Measurements from ENCODE around the gene CNOT8. TPM values are rescaled to one million over a fixed set of nuclear protein-coding genes. Genes with fewer than 3 reads are reported as not detected.
"Not testable (repeated sequence)": the region's sequence is repeated elsewhere in the genome, so short reads cannot be mapped to it uniquely, and the experiment has no call there.

CNOT8 gene
- total RNA-seq, 1 experiment from 2014 or later = 57.9 TPM

- no peak for DNase-seq (ENCODE audit: low spot score)
These were observed 7.2 kb downstream of the CNOT8 start for GRCh38 chr5:154865466-154866184.

DNA sequence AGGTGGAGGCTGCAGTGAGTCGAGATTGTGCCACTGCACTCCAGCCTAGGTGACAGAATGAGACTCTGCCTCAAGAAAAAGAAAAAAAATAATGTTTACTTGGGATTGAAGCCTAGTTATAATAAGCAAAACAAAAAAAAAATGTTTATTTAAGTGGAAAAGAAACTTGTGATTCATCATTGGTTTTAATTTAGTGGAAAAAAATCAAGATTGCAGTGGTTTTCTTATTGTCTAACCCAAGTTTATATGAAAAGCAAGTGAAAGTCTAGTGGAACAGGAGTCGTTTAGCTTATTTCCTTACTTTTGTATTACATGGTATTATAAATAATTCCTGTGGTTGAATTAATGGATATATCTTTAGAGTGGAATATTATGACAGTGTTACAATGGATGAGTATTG is 8.4 kb downstream of the CNOT8 start:
- DNase-seq (ENCODE audit: low spot score) = no peak

- DNase-seq (ENCODE audit: low spot score) = no peak
These were observed 10.3 kb downstream of the CNOT8 start for GRCh38 chr5:154868702-154869101.

- DNase-seq (ENCODE audit: low spot score) = no peak
These were observed 13.3 kb downstream of the CNOT8 start for GRCh38 chr5:154871734-154872133.

DNA sequence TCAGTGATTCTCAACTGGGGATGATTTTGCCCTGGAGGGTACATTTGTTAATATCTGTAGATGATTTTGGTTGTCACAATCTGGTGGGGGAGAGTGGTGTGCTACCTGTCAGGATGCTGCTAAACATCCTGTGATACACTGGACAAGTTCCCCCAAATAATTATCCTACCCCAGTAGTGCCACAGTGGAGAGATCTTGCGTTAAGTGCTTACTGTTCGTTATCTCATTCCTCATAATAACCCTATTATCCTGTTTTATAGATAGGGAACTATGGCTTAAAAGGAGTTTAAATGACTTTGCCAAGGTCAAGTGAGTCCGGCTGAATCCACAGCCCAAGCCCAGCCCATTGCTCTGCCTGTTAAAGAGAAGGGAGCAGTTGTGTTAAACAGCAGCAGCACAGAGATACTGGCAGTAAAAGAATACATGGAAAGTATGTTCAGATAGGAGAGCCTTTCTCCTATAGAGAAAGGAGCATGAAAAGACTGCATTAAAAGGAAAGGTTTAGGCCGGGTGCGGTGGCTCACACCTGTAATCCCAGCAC is 15.4 kb downstream of the CNOT8 start:
- no peak for DNase-seq (ENCODE audit: low spot score)

DNA sequence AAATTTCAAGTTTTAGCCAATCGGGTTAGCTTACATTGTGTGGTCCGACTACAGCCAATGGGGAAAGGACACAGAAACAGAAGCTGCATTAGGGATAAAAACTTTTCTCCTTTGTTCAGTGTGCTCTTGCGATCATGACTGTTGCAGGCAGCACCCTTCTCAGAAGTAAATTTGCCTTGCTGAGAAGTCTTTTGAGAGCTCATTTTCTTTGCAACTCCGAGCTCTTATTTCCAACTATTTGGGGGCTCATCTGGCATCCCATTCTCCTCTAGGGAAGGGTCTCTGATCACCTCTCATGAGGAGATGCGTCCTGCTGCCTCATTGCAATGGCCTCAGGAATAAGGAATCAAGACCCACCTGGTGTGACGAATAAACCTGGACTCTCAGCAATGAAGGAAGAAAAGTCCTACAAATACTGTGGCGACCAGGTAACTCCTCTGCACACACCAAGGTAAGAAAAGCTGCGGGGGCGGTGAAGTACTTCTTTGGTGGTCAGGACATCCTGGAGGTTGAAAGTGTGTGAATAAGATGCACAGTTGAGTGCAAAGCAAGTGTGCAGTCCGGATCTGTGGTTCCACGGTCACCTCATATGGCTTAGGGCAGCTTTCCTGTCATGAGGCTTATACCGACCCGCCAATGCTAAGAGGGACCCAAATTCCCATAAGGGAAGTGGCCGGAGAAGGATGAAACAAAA is 20.4 kb downstream of the CNOT8 start:
- DNase-seq (ENCODE audit: low spot score) = no peak

- no peak for DNase-seq (ENCODE audit: low spot score)
These were observed 23.6 kb downstream of the CNOT8 start for GRCh38 chr5:154881986-154882385.

- no peak for DNase-seq (ENCODE audit: low spot score)
These were observed 26.0 kb downstream of the CNOT8 start for GRCh38 chr5:154884424-154884823.

GRCh38 chr5:154885439-154885838 is 27.0 kb downstream of the CNOT8 start:
- no peak for DNase-seq (ENCODE audit: low spot score)

- no peak for DNase-seq (ENCODE audit: low spot score)
These were observed 33.9 kb downstream of the CNOT8 start for GRCh38 chr5:154892369-154892771.

GRCh38 chr5:154893381-154893780 is 35.0 kb downstream of the CNOT8 start:
- no peak for DNase-seq (ENCODE audit: low spot score)

- no peak for DNase-seq (ENCODE audit: low spot score)
These were observed 37.5 kb downstream of the CNOT8 start for GRCh38 chr5:154895606-154896561.

DNA sequence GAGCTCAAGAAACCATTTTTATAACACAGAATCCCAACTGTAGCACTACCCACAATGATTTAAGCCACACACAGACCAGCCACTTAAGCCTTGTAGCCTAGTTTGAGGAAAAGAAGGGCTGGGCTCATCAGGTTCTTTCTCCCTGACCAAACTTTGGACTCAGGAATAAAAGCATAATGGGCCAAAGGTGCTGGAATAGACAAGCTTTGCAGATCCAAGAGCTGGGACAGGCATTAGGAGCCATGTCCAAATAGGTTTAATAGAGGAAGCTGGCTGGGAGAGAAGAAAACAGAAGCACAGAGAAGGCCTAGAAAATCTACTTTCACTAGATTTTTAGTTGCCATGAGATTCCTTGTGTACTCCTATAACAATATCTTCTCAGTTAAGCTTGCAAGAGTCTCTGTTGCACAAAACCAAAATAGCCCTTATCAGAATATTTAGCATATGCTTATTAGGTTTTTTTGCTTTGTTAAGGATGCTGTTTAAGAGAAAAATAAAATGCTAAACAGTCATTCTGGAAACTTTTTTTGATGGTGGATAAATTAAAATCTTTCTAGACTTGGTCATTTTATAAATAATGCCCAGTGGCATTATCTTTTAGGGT is 38.2 kb downstream of the CNOT8 start:
- DNase-seq (ENCODE audit: low spot score) = no peak

DNA sequence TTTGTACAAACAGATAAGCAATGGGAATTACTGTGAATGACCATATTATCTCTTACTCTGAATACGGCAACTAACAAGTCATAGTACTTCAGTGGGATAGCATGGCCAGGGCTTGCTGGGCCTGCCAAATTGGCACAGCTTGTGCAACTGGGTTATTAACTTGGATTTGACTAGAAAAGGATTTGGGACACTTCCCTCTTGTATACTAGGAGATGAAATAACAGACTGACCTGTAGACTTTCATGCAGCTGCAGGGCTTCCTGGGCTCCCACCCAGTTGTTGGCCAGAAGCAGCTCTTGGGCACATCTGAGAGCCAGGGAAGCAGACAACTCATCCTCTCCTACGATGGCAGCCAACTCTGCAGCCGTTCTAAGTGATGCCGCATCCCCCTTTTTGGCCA is 39.8 kb downstream of the CNOT8 start:
- no peak for DNase-seq (ENCODE audit: low spot score)

GRCh38 chr5:154899151-154899816 is 40.9 kb downstream of the CNOT8 start:
- no peak for DNase-seq (ENCODE audit: low spot score)

DNA sequence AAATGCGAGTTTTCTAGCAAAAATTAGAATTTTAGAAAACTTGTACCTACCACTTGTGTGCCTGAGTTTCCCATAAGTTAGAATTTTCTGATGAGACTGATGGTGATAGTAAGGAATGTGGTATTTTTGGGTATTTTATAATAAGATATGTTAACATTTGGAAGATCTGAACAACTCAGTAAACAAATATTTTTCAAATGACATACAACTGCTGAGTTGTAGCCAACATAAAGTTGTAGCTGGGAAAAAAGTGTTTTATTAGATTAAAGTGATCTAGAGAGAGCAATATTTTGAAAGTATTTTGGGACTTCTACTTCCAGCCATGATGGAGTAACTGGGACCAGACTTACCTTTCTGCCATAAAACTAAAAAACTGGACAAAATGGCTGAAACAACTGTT is 41.6 kb downstream of the CNOT8 start:
- no peak for DNase-seq (ENCODE audit: low spot score)

DNA sequence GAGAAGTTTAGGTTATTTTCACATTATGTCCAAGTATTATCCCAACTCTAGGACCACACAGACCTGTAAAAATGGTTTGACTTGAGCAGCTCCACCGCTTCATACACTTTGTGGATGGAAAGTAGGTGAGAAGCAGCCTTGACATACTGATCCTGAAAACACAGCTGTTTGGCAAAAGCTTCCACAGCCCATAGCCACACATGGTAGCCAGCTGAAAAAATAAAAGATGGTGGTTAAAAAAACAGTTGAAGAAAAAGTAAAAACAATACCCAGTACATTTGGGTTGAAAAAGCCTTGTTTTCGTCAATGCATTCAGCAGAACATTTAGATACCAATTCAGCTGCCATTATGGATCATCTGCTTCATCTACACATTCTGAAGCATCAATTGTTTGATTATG is 42.8 kb downstream of the CNOT8 start:
- no peak for DNase-seq (ENCODE audit: low spot score)

DNA sequence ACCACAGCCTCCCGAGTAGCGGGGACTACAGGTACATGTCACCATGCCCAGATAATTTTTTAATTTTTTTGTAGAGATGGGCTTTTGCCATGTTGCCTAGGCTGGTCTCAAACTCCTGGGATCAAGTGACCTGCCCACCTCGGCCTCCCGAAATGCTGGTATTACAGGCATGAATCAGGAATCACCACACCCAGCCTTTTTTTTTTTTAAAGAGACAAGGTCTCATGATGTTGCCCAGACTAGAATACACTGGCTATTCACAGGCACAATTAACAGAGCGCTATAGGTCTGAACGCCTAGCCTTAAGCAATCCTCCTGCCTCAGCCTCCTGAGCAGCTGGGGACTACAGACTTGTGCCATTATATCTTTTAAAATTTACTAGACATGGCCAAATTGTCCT is 43.5 kb downstream of the CNOT8 start:
- DNase-seq (ENCODE audit: low spot score) = no peak

- not testable (repeated sequence) for DNase-seq (ENCODE audit: low spot score)
These were observed 47.2 kb downstream of the CNOT8 start for GRCh38 chr5:154905601-154906000.

- no peak for DNase-seq (ENCODE audit: low spot score)
These were observed 58.4 kb downstream of the CNOT8 start for GRCh38 chr5:154916874-154917273.

DNA sequence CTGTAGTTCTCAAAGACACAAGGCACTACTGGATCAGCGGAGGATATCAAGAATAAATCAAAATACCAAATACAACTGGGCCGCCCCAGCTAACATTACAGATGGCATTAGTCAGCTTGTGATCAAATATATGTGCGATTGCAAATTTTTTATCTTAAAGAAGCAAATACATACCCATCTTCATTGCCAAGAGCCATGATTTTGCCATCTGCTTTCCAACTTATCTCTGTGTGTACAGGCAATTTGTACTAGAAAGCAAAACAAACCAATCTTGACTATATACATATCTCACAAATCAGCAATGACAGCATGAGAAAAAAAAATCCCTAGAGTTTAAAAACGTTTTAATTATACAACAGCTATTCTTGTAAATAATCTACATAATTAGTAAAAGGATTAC is 59.3 kb downstream of the CNOT8 start:
- DNase-seq (ENCODE audit: low spot score) = no peak
